GM21381 (cell line): Measurements from ENCODE around the gene ZP3.
"Not testable (repeated sequence)": the region's sequence is repeated elsewhere in the genome, so short reads cannot be mapped to it uniquely, and the experiment has no call there.

Source experiments
- ATAC-seq: cut with Tn5 transposase; IDR thresholded peaks from one replicate; pipeline ENCODE4 v1.9.1; 2021; ENCODE audit warnings: mild to moderate bottlenecking, moderate library complexity; ENCODE audit not compliant: unreplicated experiment

Gene ZP3

DNA sequence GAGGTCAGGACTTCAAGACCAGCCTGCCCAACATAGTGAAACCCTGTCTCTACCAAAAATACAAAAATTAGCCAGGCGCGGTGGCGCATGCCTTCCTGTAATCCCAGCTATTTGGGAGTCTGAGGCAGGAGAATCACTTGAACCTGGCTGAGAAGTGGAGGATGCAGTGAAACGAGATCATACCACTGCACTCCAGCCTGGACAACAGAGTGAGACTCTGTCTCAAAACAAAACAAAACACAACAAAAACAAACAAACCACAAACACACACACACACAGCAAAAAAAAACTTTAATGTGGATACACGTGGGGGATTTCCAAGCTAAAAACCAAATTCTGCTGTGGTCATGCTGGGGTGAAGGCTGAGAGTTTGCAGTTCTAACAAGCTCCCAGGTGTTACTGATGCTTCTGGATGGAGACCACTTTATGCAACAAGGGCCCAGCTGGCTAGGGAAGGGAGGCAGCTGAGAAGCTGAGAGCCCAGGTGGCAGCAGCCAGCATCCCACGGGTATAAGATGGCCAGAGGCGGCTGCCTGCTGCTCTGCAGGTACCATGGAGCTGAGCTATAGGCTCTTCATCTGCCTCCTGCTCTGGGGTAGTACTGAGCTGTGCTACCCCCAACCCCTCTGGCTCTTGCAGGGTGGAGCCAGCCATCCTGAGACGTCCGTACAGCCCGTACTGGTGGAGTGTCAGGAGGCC lies at the start of gene ZP3:
Gene ZP3 (plus strand): TSS at position 538 of the 699 bp plus-strand sequence. CDS start 15 bp downstream, at position 553.
- ATAC-seq, result no peak

DNA sequence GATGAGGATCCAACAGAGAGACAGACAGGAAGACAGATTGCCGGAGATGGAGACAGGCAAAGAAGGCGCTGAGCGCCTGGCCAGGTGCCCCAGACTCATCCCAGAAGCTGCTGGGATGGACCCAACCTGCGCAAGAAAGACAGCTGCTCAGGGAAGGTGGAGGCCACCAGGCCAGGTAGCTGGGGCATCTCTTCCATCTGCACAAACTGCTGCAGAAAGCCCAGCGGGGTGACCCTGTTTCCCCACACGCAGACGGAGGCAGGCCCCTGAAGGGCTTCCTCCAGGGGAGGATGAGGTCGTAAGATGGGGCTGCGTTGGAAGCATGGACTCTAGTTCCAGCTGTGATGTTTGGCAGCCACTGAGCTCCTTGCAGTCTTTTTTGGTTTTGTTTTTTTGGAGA lies 49.5 kb upstream of the ZP3 start:
- ATAC-seq, result no peak

GRCh38 chr7:76377186-76377918 lies 47.4 kb upstream of the ZP3 start:
- no peak for ATAC-seq

GRCh38 chr7:76380623-76380966 lies 44.2 kb upstream of the ZP3 start:
- no peak for ATAC-seq

GRCh38 chr7:76381814-76382213 lies 42.9 kb upstream of the ZP3 start:
- no peak for ATAC-seq

GRCh38 chr7:76383089-76383944 lies 41.4 kb upstream of the ZP3 start:
- no peak for ATAC-seq

GRCh38 chr7:76386691-76387260 lies 38.0 kb upstream of the ZP3 start:
- no peak for ATAC-seq

- not testable (repeated sequence) for ATAC-seq
Observed at GRCh38 chr7:76387789-76388188, 37.0 kb upstream of the ZP3 start.

GRCh38 chr7:76390092-76390491 lies 34.7 kb upstream of the ZP3 start:
- no peak for ATAC-seq

GRCh38 chr7:76392531-76393115 lies 32.1 kb upstream of the ZP3 start:
- ATAC-seq, result no peak

- peak; percentile 89 for ATAC-seq
Observed at GRCh38 chr7:76393116-76394031, 31.4 kb upstream of the ZP3 start.

GRCh38 chr7:76394957-76395356 lies 29.8 kb upstream of the ZP3 start:
- no peak for ATAC-seq

GRCh38 chr7:76395605-76395964 lies 29.2 kb upstream of the ZP3 start:
- ATAC-seq, result not testable (repeated sequence)

GRCh38 chr7:76395965-76396726 lies 28.6 kb upstream of the ZP3 start:
- no peak for ATAC-seq

DNA sequence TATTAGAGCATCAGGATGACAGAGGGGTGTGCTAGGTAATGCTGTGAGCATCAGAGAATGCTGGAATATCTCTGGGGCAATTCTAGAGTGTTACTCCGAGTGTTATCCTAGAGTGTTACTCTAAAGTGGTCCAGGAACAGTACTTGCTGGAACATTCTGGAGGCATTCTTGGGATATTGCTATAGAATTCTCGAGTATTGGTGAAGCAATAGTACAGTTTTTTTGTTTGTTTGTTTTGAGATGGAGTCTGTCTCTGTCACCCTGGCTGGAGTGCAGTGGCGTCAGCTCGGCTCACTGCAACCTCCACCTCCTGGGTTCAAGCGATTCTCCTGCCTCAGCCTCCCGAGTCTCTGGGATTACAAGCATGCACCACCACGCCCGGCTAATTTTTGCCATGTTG lies 27.9 kb upstream of the ZP3 start:
- no peak for ATAC-seq

DNA sequence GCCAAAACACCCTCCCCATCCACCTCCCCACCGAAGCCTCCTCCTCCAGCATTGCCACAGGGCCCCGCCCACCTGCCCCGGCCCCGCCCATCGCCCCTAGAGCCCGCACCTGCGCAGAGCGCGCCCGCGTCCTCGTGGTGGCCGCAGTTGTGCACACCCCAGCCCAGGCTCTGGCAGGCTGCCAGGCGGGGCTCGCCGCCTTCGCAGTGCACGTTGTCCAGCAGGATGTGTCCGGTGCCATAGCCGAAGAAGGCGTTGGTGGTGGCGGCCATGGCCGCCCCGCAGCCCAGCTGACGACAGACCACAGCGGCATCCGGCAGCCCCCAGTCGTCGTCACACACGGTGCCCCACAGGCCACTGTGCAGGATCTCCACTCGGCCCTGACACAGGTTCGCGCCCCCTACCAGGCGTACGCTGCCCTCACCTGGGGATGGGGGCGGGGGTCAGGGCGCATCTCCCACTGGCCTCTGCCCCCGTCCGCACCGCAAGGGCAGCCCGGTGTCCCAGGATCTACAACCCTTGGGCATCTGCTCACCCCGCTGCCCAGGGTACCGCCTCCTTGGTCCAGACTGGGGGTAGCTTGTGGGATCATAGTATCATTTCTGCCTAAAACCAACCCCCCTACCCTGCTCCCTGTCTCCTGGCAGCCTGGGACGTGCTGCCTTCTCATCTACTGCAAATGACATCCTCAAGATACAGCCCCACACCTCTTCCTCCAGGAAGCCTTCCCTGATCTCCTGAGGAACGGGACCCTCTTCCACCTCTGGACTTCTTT lies 27.2 kb upstream of the ZP3 start:
- ATAC-seq, result no peak

DNA sequence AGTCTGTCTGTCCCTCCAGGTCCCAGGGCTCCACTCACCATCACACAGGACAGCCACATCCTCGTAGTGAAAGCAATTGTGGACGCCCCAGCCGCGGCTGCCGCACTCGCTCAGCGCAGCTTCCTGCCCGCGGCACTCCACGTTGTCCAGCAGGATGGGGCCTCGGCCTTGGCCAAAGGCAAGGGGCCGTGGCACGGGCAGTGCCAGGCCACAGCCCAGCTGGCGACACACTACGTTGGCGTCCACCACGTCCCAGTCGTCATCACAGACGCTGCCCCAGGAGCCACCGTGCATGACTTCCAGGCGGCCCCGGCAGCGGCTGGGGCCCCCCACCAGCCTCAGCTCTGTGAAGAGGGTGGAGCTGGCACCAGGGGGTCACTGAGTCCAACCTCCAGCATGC lies 24.5 kb upstream of the ZP3 start:
- ATAC-seq, result no peak

DNA sequence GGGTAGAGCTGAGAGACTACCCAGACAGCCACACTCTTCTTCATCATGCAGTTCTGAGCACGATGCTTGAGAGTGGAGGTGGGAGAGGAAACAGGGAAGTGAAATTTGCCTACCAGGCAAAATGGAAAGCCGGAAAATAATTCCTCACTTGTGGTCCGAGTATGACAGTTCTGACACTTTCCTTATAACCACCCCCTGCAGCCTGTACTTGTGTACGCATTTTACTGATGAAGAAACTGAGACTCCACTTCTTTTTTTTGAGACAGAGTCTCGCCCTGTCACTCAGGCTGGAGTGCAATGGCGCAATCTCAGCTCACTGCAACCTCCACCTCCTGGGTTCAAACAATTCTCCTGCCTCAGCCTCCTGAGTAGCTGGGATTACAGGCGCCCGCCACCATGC lies 21.7 kb upstream of the ZP3 start:
- not testable (repeated sequence) for ATAC-seq
